Ascending aorta (tissue), 2 donors: ENCODE results near the gene N4BP2. TPM values are rescaled to one million over a fixed set of nuclear protein-coding genes. Genes with fewer than 3 reads are reported as not detected.

Experiments used
- DNase-seq, 2 donors: peaks; one replicate each; pipeline ENCODE4 v3.0.0-alpha.2; 2019; ENCODE audit warnings: low spot score in 2 of 2
- H3K27ac ChIP-seq, 2 donors: fragments of 200-600 bp; sonication (generic); one replicate each; pipeline ENCODE4 v1.5.1; 2016 to 2017; ENCODE audit warnings: mild to moderate bottlenecking in 1 of 2
- H3K27me3 ChIP-seq: fragments of 200-600 bp; sonication (generic); one replicate; pipeline ENCODE4 v1.5.1; 2017
- H3K36me3 ChIP-seq, 2 donors: fragments of 200-600 bp; sonication (generic); one replicate each; pipeline ENCODE4 v1.5.1; 2016
- H3K4me1 ChIP-seq, 2 donors: fragments of 200-600 bp; sonication (generic); one replicate each; pipeline ENCODE4 v1.5.1; 2016 to 2017; ENCODE audit warnings: mild to moderate bottlenecking in 1 of 2
- H3K4me3 ChIP-seq, 2 donors: fragments of 200-600 bp; sonication (generic); one replicate each; pipeline ENCODE4 v1.5.1; 2016 to 2017; ENCODE audit warnings: mild to moderate bottlenecking in 1 of 2
- H3K9me3 ChIP-seq, 2 donors: fragments of 200-600 bp; sonication (generic); one replicate each; pipeline ENCODE4 v1.5.1; 2016
- CTCF ChIP-seq, 3 experiments: fragments of 200-600 bp in 2 of 3; fragments of 450-650 bp in 1 of 3; sonication (generic) in 2 of 3; IDR thresholded peaks; one replicate each; pipeline ENCODE4 v1.5.1; 2016 to 2019; ENCODE audit warnings: antibody characterized with exemption in 3 of 3, mild to moderate bottlenecking in 1 of 3, moderate library complexity in 1 of 3
- intact Hi-C: fragments of 100-400 bp; cut with DNase I; formaldehyde crosslinking; loops from one replicate; pipeline ENCODE4 v1.15.1; 2023
- total RNA-seq: library from RNA; depleted of rRNA; stranded (reverse); fragments of >200 nt; gene quantifications from one replicate; pipeline ENCODE4 v1.1.0, GENCODE V29; 2016

Gene N4BP2
- total RNA-seq, 1 donor from 2014 or later, result 0.53 TPM

GRCh38 chr4:40202474-40202873 is 145.8 kb downstream of the N4BP2 start:
- Histone ChIP-seq H3K4me3 (no peak overlapping the region), H3K27ac (no peak overlapping the region), H3K4me1 (no peaks in the 10 kb centered on the region), H3K27me3 (no peaks in the 10 kb centered on the region), H3K9me3 (no peaks in the 10 kb centered on the region), H3K36me3 (no peaks in the 10 kb centered on the region)
- DNase-seq, result no peak
- no peak for TF ChIP-seq CTCF (IDR thresholded peaks at IDR 0.05)
- intact Hi-C loops, result no loop called here

- Histone ChIP-seq H3K4me3 (no peak overlapping the region), H3K27ac (no peak overlapping the region), H3K9me3 (no peaks in the 10 kb centered on the region), H3K27me3 (no peaks in the 10 kb centered on the region), H3K36me3 (no peaks in the 10 kb centered on the region), H3K4me1 (no peaks in the 10 kb centered on the region)
- DNase-seq, result no peak
- no peak for TF ChIP-seq CTCF (IDR thresholded peaks at IDR 0.05)
- intact Hi-C loops, result no loop called here
Observed at GRCh38 chr4:40204507-40205258, 148.0 kb downstream of the N4BP2 start.

GRCh38 chr4:40205259-40206198 is 148.9 kb downstream of the N4BP2 start:
- intact Hi-C loops, result no loop called here
- Histone ChIP-seq H3K27ac (no peak overlapping the region), H3K4me3 (no peak overlapping the region), H3K36me3 (no peaks in the 10 kb centered on the region), H3K27me3 (no peaks in the 10 kb centered on the region), H3K4me1 (no peaks in the 10 kb centered on the region), H3K9me3 (no peaks in the 10 kb centered on the region)
- DNase-seq, result no peak
- no peak for TF ChIP-seq CTCF (IDR thresholded peaks at IDR 0.05)

GRCh38 chr4:40206426-40206825 is 149.8 kb downstream of the N4BP2 start:
- Histone ChIP-seq H3K27me3 (no peaks in the 10 kb centered on the region), H3K9me3 (no peaks in the 10 kb centered on the region), H3K4me3 (no peak overlapping the region), H3K4me1 (no peaks in the 10 kb centered on the region), H3K27ac (no peak overlapping the region), H3K36me3 (no peaks in the 10 kb centered on the region)
- no peak for DNase-seq
- intact Hi-C loops, result no loop called here
- no peak for TF ChIP-seq CTCF (IDR thresholded peaks at IDR 0.05)

Other genes starting within 250 kb of the N4BP2 start
- 52.9 TPM for gene PDS5A, start 78.9 kb upstream of the N4BP2 start, total RNA-seq
- gene RHOH, start 140.2 kb downstream of the N4BP2 start, total RNA-seq, result not detected